Stimulated activated CD4-positive, alpha-beta T cell treated with anti-CD3 and anti-CD28 coated beads, Interleukin-15, amount 100 ng/mL, for 48 hours (primary cell): ENCODE data around the gene PXN.
"Not testable (repeated sequence)": the region's sequence is repeated elsewhere in the genome, so short reads cannot be mapped to it uniquely, and the experiment has no call there.

Experiments used
- DNase-seq, 2 donors: peaks; one replicate each; pipeline ENCODE4 v3.0.0-alpha.2; 2020; ENCODE audit warnings: low read depth in 2 of 2

Gene PXN

GRCh38 chr12:120262852-120263747 lies 2.4 kb downstream of the PXN start:
- DNase-seq, result no peak

GRCh38 chr12:120261951-120262851 lies 3.3 kb downstream of the PXN start:
- no peak for DNase-seq

GRCh38 chr12:120260607-120261006 lies 4.9 kb downstream of the PXN start:
- no peak for DNase-seq

GRCh38 chr12:120259418-120260202 lies 5.9 kb downstream of the PXN start:
- no peak for DNase-seq

- DNase-seq, result no peak
These were observed 7.1 kb downstream of the PXN start for GRCh38 chr12:120258323-120258896.

- no peak for DNase-seq
These were observed 8.3 kb downstream of the PXN start for GRCh38 chr12:120257041-120257821.

GRCh38 chr12:120254809-120255208 lies 10.7 kb downstream of the PXN start:
- DNase-seq, result no peak

- not testable (repeated sequence) for DNase-seq
These were observed 12.2 kb downstream of the PXN start for GRCh38 chr12:120253313-120253712.

GRCh38 chr12:120252071-120252906 lies 13.2 kb downstream of the PXN start:
- peak; percentile 56 to 62 for DNase-seq

GRCh38 chr12:120251364-120252070 lies 14.0 kb downstream of the PXN start:
- DNase-seq, result not testable (repeated sequence)

GRCh38 chr12:120249875-120250795 lies 15.4 kb downstream of the PXN start:
- no peak for DNase-seq

- no peak for DNase-seq
These were observed 16.2 kb downstream of the PXN start for GRCh38 chr12:120249266-120249874.

- no peak for DNase-seq
These were observed 17.9 kb downstream of the PXN start for GRCh38 chr12:120247621-120248030.

- DNase-seq, result no peak
These were observed 18.3 kb downstream of the PXN start for GRCh38 chr12:120247183-120247582.

GRCh38 chr12:120246705-120247104 lies 18.8 kb downstream of the PXN start:
- DNase-seq, result not testable (repeated sequence)

GRCh38 chr12:120242971-120243699 lies 22.4 kb downstream of the PXN start:
- no peak for DNase-seq
